T-helper 1 cell treated with Interleukin-12 subunit alpha and Interleukin-12 subunit beta and Interleukin-4 antibody, amounts not matched to agents 30 ng/mL and 1 ng/mL, for 36 hours (primary cell): ENCODE results near the gene UTP20. TPM values are rescaled to one million over a fixed set of nuclear protein-coding genes. Genes with fewer than 3 reads are reported as not detected.
"Not testable (repeated sequence)": the region's sequence is repeated elsewhere in the genome, so short reads cannot be mapped to it uniquely, and the experiment has no call there.

Experiments
- intact Hi-C: fragments of 100-400 bp; cut with micrococcal nuclease; formaldehyde crosslinking; loops from one replicate; pipeline ENCODE4 v1.15.1; 2024
- total RNA-seq: library from RNA; stranded (reverse); gene quantifications from 2 replicates; pipeline ENCODE4 v1.2.3, GENCODE V29; 2022

Gene UTP20
- total RNA-seq, 1 donor from 2014 or later: 20.1 TPM

DNA sequence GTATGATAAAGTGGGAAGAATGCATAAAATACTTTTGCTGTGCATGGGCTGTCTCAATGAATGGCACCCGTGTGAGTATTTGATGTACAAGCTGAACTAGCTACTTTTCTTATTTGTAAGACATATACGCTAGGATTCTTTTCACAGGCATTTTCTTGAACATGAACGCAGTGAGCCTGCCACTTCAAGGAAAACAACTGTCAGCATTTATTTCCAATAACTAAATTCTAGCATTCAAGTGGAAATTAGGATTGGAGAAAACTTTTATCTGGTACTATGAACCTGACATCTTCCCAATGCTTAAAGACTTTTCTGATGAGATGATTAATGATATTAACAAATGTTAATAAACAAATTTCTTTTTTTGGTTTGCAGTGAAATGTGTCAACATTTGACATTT is 45.7 kb downstream of the UTP20 start:
- intact Hi-C loops: no loop called here

DNA sequence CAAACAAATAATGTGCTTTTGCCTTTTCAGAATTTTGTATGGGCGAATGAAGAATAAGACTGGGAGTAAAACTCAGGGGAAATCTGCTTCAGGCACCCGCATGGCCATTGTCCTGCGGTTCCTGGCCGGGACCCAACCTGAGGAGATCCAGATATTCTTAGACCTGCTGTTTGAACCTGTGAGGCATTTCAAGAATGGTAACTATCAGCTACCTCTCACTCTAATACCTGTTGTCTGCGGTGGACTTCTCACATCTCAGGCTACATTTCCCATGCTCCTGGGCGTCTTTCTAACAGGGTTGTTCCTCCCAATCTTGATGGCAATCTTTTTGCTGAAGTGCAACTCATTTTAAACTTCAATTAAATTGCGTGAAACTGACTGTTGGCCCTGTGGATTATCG is 47.1 kb downstream of the UTP20 start:
- intact Hi-C loops: no loop called here

DNA sequence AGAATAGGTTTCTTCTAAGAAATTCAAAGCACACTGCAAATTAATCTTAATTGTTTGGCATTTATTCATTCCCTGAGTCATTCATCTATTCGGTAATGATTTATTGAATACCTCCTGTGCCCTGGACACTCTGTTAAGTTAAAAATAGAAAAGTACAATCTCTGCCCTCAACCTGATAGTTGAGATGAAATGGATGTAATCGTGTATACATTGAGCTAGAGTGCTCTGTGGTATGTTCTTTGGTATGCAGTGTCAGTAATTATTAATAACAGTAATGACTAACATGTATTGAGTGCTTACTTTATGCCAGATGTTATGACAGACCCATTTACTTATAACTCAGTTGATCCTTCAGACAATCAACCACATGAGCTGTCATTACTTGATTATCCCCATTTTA is 47.6 kb downstream of the UTP20 start:
- intact Hi-C loops: no loop called here

DNA sequence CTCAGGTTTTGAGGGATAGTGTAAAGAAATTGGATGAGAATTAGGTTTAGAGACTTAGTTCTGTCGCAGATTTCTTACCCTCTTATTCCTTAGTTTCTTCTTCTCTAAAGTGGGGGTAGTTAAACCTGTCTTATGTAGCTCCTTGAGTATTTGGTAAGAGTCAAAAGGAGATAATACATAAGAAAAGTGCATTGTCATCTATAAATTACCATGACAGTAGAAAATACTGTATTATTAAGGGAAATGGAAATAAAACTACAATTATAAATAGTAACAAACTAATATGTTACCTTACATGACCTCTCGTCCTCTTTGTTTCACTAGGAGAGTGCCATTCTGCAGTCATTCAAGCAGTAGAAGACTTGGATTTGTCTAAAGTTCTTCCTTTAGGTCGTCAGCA is 49.0 kb downstream of the UTP20 start:
- intact Hi-C loops: no loop called here

DNA sequence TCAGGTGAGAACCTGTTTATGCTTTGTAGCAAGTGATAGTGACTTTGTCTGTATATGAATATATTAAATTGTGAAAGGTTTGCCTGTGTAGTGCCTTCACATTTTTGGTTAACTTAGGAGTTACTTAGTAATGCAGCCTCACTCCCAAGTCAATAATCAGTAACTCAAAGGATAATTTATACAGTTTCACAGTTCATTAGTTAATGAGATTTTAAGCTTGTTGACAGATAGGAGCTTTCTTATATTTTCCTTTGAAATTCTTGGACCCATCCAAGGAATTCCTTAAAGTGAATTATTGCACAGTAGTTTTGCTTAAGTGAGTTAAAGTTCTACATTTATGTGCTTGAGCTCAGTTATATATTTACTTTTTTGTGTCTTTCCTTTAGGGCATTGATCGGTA is 50.7 kb downstream of the UTP20 start:
- intact Hi-C loops: no loop called here

DNA sequence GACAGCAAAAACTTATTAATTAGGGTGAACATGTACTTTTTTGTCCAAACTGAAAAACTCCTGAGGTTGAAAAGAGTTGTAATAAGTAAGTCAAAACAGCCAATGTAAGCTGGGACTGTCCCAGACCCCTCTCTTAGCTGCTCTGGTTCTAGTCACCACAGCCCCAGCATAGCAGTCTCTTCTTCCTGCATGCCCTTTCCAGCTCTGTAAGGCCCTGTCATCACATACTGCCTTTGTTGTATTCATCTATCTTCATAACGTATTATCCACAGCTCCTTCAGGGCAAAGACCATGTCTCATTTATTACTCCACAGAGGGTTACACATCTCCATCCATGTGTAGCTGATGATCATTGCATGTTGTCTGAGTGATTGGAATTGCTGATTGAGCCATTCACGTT is 56.5 kb downstream of the UTP20 start:
- intact Hi-C loops: no loop called here

DNA sequence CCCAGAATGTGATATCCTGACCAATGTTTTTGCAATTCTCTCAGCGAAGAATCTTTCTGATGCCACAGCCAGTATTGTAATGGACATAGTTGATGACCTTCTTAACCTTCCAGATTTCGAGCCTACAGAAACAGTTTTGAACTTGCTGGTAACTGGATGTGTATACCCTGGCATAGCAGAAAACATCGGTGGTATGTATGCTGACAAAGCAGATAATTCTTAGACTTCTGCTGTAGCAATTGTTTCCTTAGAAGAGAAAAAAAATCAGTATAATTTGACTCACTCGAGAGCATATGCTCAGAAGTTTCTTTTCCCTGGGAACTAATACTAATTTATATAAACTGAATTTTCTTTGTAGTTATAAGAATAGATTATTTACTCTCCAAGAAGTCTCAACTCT is 58.2 kb downstream of the UTP20 start:
- intact Hi-C loops: no loop called here

DNA sequence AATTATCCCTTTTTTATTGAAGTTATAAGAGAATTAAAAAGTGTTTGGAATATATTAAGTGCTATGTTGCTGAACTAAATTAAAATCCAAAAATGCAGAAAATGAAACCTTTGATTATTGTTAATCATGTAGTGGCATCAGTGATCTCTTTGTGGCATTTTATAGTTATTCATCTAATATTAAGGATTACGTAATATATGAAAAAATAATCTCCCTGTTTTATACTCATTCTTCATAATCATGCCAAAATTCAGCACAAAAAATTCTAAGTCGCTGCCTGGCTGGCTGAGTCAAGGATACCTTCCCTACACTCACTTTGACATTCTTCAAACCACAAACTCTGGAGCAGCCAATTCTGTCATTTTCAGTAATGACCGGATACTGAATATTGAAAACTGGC is 64.0 kb downstream of the UTP20 start:
- intact Hi-C loops: no loop called here

DNA sequence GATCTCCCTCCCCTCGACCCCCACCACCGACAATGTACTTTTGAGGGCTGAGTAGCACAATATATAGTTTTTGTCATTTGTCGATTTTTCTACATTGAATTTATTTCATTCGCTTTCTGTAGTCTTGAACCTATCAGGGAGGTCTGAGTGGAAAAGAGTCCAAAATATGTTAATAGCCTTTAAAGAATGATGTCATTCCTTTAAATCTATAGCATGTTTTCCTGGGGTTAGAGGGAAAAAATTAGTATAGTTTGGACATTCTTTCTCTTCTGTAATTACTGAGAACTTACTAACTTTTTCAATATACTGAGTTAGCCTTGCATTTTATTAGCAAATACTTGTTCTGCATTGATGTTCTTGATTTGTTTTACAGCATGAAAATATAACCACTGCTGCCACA is 71.8 kb downstream of the UTP20 start:
- intact Hi-C loops: no loop called here

DNA sequence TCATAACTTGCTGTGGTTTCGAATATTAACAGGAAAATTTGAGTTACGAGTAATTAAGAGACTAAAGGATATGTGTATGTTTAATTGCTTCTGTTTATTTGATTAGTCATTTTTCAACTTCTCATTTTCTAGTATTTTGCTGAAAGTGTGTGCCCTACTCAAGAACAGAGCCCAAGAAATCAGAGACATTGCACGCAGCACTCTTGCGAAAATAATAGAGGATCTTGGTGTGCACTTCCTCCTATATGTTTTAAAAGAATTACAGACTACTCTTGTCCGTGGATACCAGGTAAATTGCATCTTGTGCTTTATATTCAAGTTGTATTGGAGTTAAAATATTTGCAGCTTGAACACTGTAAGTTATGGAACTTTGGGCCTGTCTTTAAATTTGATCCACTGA is 76.9 kb downstream of the UTP20 start:
- intact Hi-C loops: no loop called here

DNA sequence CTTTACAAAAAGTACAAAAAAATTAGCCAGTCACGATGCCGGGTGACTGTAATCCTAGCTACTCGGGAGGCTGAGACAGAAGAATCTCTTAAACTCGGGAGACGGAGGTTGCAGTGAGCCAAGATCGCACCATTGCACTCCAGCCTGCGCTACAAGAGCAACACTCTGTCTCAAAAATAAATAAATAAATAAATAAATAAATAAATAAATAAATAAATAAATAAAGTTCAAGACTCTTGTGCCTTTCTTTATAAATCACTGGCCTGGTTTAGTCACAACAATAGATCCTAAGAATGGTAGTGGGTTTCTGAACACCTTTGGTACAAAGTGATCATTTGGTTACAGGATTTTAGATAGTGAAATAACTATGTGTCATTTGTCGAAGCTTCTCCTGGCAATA is 81.5 kb downstream of the UTP20 start:
- intact Hi-C loops: no loop called here

DNA sequence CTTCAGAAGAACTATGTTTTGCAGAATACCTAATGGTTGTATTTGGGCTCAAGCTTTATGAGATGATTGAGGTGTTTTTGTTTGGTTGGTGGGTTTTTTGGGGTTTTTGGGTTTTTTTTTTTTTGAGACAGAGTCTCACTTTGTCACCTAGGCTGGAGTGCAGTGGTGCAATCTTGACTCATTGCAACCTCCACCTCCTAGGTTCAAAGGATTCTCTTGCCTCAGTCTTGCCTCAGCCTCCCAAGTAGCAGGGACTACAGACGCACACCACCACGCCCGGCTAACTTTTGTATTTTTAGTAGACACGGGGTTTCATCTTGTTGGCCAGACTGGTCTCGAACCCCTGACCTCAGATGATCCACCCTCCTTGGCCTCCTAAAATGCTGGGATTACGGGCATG is 88.1 kb downstream of the UTP20 start:
- intact Hi-C loops: no loop called here

DNA sequence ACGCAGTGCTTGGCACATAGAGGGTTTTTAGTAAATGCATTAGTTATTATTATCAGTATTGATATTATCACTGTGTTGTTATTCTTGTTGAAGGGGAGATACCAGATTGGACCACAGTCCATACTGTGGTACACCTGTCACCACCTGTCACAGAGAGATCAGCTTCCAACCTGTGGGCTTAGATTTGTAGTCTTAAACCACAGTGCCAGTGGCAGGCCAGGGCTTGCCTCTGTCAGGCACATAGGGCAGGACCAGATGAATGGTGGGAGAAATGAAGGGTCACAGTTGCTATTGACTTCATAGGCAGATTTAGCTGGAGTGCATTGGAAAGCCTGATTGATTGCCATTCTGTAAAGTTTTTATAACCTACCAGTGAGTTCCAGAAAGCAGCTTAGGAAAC is 92.5 kb downstream of the UTP20 start:
- intact Hi-C loops: no loop called here

DNA sequence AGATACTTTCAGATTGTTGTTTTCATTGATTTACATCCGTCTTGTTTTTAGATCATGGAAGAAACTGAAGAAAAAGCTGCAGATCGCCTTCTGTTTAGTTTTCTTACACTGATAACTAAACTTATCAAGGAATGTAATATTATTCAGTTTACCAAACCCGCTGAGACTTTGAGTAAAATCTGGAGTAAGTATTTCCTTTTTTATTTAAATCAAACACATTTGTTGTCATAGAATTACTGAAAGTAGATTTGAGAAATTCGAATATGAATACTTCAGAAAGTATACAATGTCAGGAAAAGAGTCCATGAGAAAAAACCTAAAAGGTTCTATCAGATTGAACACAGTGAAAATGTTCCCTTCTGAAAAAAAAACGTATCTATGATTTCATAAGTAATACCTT is 95.7 kb downstream of the UTP20 start:
- intact Hi-C loops: no loop called here

DNA sequence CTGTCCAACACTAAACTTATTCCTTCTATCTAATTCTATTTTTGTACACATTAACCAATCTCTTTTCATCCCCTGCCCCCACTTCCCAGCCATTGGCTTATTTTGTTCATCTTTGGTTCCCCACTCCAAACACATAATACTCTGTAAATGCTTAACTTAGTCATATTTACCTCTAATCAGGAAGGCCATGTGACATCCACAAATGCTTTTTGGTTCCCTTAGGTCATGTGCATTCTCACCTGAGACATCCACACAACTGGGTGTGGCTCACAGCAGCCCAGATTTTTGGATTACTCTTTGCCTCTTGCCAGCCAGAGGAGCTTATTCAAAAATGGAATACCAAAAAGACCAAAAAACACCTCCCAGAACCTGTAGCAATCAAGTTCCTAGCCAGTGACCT is 99.2 kb downstream of the UTP20 start:
- intact Hi-C loops: no loop called here

DNA sequence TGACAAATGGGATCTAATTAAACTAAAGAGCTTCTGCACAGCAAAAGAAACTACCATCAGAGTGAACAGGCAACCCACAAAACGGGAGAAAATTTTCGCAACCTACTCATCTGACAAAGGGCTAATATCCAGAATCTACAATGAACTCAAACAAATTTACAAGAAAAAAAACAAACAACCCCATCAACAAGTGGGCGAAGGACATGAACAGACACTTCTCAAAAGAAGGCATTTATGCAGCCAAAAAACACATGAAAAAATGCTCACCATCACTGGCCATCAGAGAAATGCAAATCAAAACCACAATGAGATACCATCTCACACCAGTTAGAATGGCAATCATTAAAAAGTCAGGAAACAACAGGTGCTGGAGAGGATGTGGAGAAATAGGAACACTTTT is 111.3 kb downstream of the UTP20 start:
- intact Hi-C loops: not testable (repeated sequence)

DNA sequence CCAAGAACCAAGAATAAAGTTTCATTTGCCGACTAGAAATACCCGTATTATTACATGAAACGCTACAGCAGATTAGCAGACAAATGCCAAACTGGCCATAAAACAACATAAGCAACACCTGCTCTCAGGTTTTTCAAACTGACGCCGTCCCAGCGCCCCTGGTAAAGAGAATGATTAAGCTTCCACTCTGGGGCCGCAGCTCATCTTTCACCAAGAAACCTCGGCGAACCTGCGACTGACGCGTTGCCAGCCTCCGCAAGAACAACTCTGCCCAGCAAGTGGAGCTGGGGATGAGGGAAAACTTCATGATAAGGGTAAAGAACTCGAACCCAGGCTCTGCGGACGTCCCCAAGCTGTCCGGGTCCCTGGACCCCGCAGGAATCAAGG is 127.1 kb downstream of the UTP20 start:
- intact Hi-C loops: loop anchor here (1.0 to 5.0 kb wide), 6 partner anchors 128 to 1140 kb away; partner anchors contain the start of genes DEPDC4, GNPTAB, IGF1 and SCYL2

DNA sequence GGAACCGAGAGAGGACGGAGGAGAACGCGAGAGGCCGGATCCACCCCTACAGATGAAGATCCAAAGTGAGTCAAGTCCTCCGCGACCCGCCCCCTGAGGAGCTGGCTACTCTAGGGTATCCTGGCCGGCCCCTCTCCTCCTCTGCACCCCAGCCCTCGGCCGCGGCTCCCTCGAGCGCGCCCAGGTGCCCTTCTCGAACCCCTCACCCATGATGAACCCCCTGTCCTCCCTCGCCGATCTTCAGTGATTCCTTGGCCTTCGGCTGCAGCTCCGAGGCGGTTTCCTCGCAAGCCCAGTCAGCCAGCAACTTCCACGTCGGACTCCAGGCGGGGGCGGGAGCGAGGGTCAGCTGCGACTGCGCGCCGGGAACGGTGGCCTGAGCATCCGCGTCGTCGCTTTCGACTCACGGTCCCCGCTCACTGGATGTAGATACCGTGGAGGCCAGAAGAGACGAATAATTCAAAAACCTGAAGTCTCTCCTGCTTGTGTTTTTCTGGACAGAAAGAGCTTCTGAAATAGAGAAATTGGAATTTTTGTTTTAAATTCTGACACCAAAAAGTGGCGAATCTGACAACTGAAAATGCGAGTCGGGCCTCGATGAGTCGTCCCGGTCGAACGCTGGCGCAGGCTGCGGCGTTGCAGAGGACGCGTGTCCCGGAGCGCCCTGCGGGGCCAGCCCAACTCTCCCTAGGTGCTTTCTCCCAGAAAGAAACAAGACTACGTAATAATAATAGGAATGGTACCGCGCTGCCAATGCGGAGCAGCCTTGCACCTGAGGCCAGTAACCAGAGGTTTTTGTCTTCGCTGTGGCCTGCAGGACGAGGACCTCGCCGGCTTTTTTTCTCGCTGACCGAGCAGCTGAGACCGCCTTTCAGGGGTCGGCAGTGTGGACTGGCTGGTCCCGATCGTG is 127.8 kb downstream of the UTP20 start, which contains the start of gene ARL1:
TSS of gene ARL1 (minus strand) at position 337 of the 910 bp plus-strand sequence. CDS start at position 210, 127 bp downstream.
- intact Hi-C loops: loop anchor here (1.0 to 5.0 kb wide), 6 partner anchors 128 to 1141 kb away; partner anchors contain the start of genes DEPDC4, GNPTAB, IGF1 and SCYL2

DNA sequence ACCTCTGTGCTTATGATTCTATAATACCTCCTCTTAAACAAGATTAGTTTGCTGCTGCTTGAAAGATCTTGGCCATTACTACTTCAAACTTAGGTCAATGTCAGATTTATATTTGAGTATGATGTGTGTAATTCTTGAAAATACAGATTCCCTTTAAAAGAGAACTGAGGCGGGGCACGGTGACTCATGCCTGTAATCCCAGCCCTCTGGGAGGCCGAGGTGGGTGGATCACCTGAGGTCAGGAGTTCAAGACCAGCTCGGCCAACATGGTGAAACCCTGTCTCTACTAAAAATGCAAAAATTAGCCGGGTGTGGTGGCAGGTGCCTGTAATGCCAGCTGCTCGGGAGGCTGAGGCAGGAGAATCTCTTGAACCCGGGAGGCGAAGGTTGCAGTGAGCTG is 130.3 kb downstream of the UTP20 start:
- intact Hi-C loops: not testable (repeated sequence)

DNA sequence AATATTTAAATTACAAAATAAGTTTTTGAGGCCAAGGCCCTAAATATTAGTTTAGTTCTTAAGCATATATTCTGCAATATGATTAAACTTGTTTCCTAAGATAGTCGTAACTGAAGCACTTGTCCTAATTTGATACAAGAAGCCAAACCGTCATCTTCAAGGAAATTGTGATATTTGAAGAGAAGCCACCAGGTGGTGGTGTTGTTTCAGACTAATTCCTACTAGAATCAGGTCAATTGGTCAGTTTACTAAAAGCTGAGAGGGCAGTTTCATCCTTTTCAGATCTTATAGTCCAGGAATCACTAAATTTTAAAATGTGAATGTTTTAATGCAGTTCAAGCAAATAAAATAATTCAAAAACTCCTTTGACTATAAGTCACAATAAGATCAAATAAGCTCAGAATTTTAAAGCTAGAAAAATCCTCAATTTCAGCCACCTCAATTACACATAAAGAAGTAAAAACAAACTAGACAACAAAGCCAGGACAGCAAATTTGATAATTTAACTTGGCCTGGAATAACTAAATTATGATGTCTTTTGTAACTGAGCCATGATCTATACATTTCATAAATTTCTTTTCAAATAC is 134.7 kb downstream of the UTP20 start:
- intact Hi-C loops: loop anchor here (1.0 kb wide), 4 partner anchors 283 to 425 kb away; partner anchors contain the start of gene CHPT1

DNA sequence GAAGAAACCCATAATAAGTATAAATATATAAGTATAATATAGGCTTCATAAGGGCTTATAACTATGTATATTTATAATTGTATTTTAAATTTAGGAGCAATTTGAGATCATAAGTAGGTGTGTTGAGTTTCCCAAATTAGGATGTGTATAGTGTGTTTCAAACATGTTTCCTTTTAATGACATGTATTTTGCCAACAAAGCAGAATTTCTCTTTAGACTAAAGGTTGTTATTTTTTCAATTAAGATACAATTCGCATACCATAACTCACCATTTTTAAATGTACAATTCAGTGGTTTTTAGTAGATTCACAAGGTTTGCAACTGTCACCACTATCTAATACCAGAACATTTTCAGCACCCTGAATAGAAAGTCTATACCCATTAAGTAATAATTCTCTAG is 135.3 kb downstream of the UTP20 start:
- intact Hi-C loops: no loop called here

DNA sequence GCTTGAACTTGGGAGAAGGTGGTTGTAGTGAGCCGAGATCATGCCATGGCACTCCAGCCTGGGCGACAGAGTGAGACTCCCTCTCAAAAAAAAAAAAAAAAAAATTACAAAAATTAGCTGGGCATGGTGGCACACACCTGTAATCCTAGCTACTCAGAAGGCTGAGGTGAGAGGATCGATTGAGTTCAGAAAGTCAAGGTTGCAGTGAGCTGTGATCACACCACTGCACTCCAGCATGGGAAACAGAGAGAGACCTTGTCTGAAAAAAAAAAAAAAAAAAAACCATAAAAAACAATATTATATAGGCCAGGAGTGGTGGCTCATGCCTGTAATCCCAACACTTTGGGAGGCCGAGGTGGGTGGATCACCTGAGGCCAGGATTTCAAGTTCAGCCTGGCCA is 142.2 kb downstream of the UTP20 start:
- intact Hi-C loops: not testable (repeated sequence)

DNA sequence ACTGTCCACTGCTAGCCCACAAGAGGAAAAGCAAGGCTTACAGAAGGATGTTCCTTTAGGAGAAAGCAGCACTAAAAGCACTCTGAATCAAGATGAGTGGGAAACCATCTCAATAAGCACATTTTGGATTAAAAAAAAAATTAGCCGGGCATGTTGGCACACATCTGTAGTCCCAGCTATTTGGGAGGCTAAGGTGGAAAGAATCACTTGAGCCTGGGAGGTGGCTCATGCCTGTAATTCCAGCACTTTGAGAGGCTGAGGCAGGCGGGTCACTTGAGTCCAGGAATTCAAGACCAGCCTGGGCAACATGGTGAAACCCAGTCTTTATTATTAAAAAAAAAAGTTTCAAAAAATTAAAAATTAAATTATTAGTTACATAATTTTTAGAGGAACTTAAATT is 144.7 kb downstream of the UTP20 start:
- intact Hi-C loops: no loop called here
